GM12873 (cell line): Measurements from ENCODE around the gene ZC3H4.

ENCODE experiments used
- TF ChIP-seq, protein P1 (sequence below): IDR thresholded peaks from 2 replicates; pipeline ENCODE4 v1.5.1; 2012; ENCODE audit warnings: low read depth, mild to moderate bottlenecking, moderate library complexity, low read length, control low read depth; ENCODE audit not compliant: insufficient read depth; ENCODE audit errors: missing control alignments

The ZC3H4 gene

DNA sequence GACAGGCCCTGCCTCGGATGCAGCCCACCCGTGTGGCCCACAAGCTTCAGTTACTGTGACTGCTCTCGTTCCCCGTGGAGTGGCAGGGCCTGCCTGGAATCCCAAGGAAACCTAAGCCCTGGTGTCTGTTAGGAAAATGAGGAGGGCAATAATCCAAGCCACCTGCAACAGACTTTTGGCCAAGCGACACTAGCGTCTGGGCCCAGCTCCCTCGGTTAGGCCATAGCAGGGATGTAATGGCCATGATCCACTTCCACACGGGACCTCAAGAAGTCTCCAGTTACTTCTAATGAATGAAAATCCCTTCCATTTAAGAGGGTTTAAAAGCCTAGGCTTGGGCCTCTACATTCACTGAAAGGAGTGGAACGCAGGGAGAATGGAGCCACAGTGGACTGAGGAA lies 8.9 kb downstream of the ZC3H4 start:
- TF ChIP-seq, protein P1, sequence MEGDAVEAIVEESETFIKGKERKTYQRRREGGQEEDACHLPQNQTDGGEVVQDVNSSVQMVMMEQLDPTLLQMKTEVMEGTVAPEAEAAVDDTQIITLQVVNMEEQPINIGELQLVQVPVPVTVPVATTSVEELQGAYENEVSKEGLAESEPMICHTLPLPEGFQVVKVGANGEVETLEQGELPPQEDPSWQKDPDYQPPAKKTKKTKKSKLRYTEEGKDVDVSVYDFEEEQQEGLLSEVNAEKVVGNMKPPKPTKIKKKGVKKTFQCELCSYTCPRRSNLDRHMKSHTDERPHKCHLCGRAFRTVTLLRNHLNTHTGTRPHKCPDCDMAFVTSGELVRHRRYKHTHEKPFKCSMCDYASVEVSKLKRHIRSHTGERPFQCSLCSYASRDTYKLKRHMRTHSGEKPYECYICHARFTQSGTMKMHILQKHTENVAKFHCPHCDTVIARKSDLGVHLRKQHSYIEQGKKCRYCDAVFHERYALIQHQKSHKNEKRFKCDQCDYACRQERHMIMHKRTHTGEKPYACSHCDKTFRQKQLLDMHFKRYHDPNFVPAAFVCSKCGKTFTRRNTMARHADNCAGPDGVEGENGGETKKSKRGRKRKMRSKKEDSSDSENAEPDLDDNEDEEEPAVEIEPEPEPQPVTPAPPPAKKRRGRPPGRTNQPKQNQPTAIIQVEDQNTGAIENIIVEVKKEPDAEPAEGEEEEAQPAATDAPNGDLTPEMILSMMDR = no peak

DNA sequence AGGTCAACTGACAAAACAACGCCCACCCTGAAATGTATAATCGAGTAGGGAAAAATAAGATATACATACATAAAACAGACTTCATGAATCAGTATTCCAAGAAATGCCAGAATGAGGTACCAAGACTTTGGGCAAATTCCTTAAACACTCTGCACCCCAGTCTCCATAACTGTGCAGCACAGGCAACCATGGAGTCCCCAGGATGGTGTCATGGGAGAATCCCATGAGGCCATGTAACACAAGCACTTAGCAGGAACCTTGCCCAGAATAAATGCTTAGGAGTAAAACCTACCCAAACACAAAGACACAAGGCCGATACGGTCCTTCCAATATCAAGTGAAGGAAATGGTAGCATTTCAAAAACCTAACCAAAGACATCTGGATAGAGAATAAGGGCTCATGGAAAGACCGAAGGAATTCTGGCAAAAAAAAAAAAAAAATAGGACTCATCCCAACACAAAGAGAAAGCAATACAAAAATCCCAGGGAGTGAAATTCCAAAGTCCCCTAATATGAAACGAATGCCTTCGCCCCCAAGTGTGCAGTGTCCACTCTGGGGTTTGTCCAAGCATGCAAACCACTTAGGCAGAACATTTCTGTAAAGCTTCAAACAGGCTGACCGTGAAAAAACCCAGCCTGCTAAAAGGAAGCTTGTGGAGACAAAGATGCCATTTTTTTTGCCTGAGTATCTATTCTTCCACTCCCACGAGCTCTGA lies 11.1 kb downstream of the ZC3H4 start:
- TF ChIP-seq, protein P1 = no peak

DNA sequence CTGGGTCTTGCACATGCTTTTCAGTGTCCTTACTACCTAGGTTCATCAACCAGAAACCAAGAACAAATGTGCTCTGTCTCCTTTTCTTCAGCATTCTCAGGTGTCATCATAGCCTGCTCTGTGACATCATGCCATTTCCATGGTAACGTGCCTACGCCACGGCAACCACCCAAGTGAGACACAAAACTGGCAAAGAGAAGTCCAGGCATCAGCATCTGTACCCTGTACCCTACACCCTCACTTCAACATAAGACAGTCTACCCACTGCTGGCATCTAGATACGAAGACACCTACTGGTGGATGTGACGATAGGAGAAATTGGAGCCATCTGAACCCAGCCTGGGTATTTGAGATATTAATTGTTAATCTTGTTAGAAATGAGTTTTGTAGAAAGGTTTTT lies 13.3 kb downstream of the ZC3H4 start:
- TF ChIP-seq, protein P1 = no peak

DNA sequence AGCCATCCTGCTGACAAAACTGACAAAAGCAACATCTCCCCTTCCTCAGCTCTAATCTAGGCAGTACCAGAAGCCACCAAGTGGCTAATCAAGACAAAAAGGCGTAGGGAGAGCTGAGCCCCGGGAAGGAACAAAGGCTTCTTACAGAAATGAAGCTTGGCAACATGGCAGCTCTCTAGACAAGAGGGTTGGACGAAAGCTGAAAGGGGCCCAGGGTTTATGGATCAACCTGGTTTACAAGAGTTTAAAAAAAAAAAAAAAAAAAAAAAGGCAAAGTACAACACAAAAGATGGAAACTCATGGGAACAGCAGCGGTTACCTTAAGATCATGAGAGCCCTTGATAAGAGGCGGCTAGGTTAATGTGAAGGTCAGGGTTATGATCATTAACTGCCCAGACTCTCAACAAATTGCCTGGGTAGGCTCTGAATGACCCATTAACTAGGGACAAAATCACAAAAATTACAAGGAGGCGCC lies 14.0 kb downstream of the ZC3H4 start:
- TF ChIP-seq, protein P1 = no peak

DNA sequence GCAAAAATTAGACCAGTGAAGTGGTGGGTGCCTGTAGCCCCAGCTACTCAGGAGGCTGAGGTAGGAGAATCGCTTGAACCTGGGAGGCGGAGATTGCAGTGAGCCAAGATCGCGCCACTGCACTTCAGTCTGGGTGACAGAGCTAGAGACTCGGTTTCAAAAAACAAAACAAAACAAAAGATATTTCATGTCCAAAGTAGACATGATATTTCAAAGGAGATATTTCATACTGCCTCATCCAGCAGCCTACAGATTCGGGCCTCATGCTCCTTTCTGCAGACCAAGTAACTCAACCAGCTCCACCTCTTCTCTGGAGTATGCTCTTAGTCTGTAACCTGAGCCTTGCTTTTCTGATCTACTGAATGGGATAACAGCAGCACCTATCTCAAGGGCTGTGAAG lies 15.0 kb downstream of the ZC3H4 start:
- TF ChIP-seq, protein P1 = no peak

DNA sequence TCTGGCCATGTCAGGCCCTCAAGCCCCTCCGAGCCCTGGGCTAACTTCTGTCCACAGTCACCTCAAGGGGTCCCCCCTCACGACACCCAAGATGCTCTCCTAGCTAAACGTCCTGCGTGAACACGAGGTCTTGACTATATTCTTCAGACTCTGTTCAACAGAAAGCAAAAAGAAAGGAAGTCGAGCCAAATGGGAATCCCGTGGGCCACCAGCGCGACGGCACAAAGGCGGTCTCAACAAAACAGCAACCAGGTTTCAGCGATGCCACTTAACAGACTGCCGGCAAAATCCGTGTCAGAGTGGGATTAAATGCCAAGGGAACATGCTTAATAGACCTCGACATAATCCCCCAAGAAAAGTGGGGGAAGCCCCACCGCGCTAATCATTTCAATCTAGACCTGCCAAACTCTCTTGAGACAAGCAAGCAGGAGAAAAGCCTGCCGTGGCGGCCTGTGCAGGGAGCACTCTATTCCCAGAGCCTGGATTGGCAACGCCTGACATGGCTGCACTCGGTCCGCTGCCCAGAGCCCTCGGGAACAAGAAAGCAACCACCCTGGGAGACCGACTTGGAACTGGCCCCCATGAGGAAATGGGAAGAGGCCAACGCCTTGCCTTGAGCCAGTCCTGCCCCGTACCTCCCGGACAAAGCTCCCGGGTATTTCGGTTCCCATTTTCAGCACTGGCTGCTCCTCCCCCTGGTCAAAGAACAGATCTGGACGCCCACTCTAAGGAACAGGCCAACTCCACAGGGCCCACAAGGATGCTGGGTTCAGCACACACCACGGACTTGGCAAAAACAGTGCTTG lies 16.0 kb downstream of the ZC3H4 start:
- TF ChIP-seq, protein P1 = no peak

DNA sequence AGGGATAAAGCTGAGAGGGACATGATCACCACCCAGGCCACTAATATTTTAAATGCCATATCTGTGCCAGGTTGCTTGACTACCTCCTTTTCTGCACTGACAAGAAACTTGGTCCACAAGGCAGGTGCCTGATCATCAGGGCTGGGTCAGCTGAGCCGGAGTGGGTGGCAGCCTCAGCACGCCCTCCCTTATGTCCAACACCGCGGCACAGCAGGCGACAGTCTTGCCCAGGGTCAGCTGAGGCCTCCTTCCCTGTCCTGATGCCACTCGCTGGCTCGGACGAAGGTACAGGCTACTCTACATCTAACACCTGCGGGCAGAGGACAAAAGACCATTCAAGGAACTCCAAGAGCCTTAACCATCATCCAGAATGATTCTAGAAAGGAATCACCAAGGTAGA lies 16.9 kb downstream of the ZC3H4 start:
- TF ChIP-seq, protein P1 = no peak
